Keratinocyte (primary cell): ENCODE data around the gene UTS2B. TPM values are rescaled to one million over a fixed set of nuclear protein-coding genes. Genes with fewer than 3 reads are reported as not detected.

Experiments
- DNase-seq: peaks from one replicate; pipeline ENCODE4 v3.0.0-alpha.2; 2011; ENCODE audit warnings: low read depth, missing footprints, low spot score
- FAIRE-seq: peaks from 2 replicates; lab custom pipeline; 2011; peaks lifted over from hg19 to GRCh38; lab: Jason Lieb, UNC
- H2AFZ ChIP-seq: 2 replicates; pipeline ENCODE4 v1.6.0; 2012; ENCODE audit warnings: low read length, control low read depth, inconsistent platforms; ENCODE audit not compliant: control insufficient read depth
- H3K27ac ChIP-seq: 2 replicates; pipeline ENCODE4 v1.5.1; 2011; ENCODE audit warnings: low read length; ENCODE audit not compliant: control insufficient read depth, insufficient read depth
- H3K27me3 ChIP-seq: 3 replicates; pipeline ENCODE4 v1.6.0; 2011; ENCODE audit warnings: low read length; ENCODE audit not compliant: control insufficient read depth, insufficient read depth; ENCODE audit errors: extremely low read depth
- H3K36me3 ChIP-seq, 2 experiments: 2 replicates in 1 of 2; 3 replicates in 1 of 2; pipeline ENCODE4 v1.5.1; 2011; ENCODE audit warnings: low read length in 2 of 2, mild to moderate bottlenecking in 1 of 2; ENCODE audit not compliant: control insufficient read depth in 2 of 2, insufficient read depth in 2 of 2; ENCODE audit errors: extremely low read depth in 1 of 2
- H3K4me1 ChIP-seq: 3 replicates; pipeline ENCODE4 v1.5.1; 2011; ENCODE audit warnings: low read length; ENCODE audit not compliant: control insufficient read depth, insufficient read depth; ENCODE audit errors: extremely low read depth
- H3K4me2 ChIP-seq: 3 replicates; pipeline ENCODE4 v1.6.0; 2011; ENCODE audit warnings: low read depth, low read length; ENCODE audit not compliant: control insufficient read depth, insufficient read depth; ENCODE audit errors: extremely low read depth
- H3K4me3 ChIP-seq, 3 experiments: fragments of 200-600 bp in 1 of 3; sonication (generic) in 1 of 3; 2 replicates in 2 of 3; 3 replicates in 1 of 3; pipeline ENCODE4 v1.5.1; 2011 to 2016; ENCODE audit warnings: low read length in 3 of 3, mild to moderate bottlenecking in 3 of 3, control low read depth in 2 of 3, inconsistent platforms in 1 of 3, low read depth in 1 of 3, mixed read lengths in 1 of 3, mixed run types in 1 of 3, moderate library complexity in 1 of 3; ENCODE audit not compliant: control insufficient read depth in 2 of 3, insufficient read depth in 2 of 3; ENCODE audit errors: extremely low read depth in 1 of 3
- H3K79me2 ChIP-seq: 2 replicates; pipeline ENCODE4 v1.6.0; 2012; ENCODE audit warnings: low read length; ENCODE audit not compliant: control insufficient read depth, insufficient read depth
- H3K9ac ChIP-seq: 3 replicates; pipeline ENCODE4 v1.6.0; 2011; ENCODE audit warnings: low read length; ENCODE audit not compliant: control insufficient read depth, insufficient read depth; ENCODE audit errors: extremely low read depth
- H3K9me1 ChIP-seq: 3 replicates; pipeline ENCODE4 v1.6.0; 2011; ENCODE audit warnings: low read length; ENCODE audit not compliant: control insufficient read depth, insufficient read depth; ENCODE audit errors: extremely low read depth
- H3K9me3 ChIP-seq: 2 replicates; pipeline ENCODE4 v1.5.1; 2012; ENCODE audit warnings: low read depth, low read length; ENCODE audit not compliant: control insufficient read depth
- H4K20me1 ChIP-seq: 3 replicates; pipeline ENCODE4 v1.6.0; 2011; ENCODE audit warnings: low read length; ENCODE audit not compliant: control insufficient read depth, insufficient read depth; ENCODE audit errors: extremely low read depth
- CTCF ChIP-seq, 3 experiments: IDR thresholded peaks in 1 of 3; conservative IDR thresholded peaks in 1 of 3; optimal IDR thresholded peaks in 1 of 3; 2 replicates in 2 of 3; 3 replicates in 1 of 3; pipeline versions ENCODE3 to v1.5.1; 2011; ENCODE audit warnings: low read length in 3 of 3, mild to moderate bottlenecking in 3 of 3, moderate library complexity in 2 of 3, control low read depth in 1 of 3, inconsistent platforms in 1 of 3; ENCODE audit not compliant: insufficient read depth in 2 of 3; ENCODE audit errors: extremely low read depth in 1 of 3
- EZH2 ChIP-seq: IDR thresholded peaks from one replicate; pipeline ENCODE4 v1.6.1; 2012; ENCODE audit warnings: inconsistent platforms, mild to moderate bottlenecking, low read length, moderate library complexity
- dilution Hi-C: fragments of 300-500 bp; cut with MboI; formaldehyde crosslinking; loops from one replicate; pipeline ENCODE4 v1.7.0; 2020; ENCODE audit warnings: low sequenced_read_pairs; ENCODE audit not compliant: extremely low pct_ligation_motif_present
- polyA plus RNA-seq, 5 experiments: library from polyadenylated mRNA; depleted of rRNA in 3 of 5; stranded (reverse) in 3 of 5; stranded (forward) in 1 of 5; unstranded in 1 of 5; fragments of >200 nt; gene quantifications; 1 replicate in 1 of 5; 2 replicates in 3 of 5; 3 replicates in 1 of 5; pipeline versions ENCODE4 v1.2.1 to v1.2.3, GENCODE V29; 2011 to 2012; ENCODE audit warnings: missing spikeins in 2 of 5, low read depth in 1 of 5, low replicate concordance in 1 of 5

Gene UTS2B
- polyA plus RNA-seq, 1 donor (not counting 4 experiments of a cell fraction or from before 2014, with no cell fraction given) = not detected

- TF ChIP-seq CTCF (optimal IDR thresholded peaks at IDR 0.05 in 1 of 3, IDR thresholded peaks at IDR 0.05 in 1 of 3, conservative IDR thresholded peaks at IDR 0.05 in 1 of 3; ENCODE audit: extremely low read depth in 1 of 3, insufficient read depth in 2 of 3, low read length in 3 of 3) = no peak
- TF ChIP-seq EZH2 = no peak
- no peaks in the 10 kb centered on the region for H3K36me3 ChIP-seq
- H3K27me3 ChIP-seq = no peaks in the 10 kb centered on the region
- no peaks in the 10 kb centered on the region for H3K9me3 ChIP-seq
- dilution Hi-C loops = no loop called here
- no peaks in the 10 kb centered on the region for H3K9me1 ChIP-seq
- no peaks in the 10 kb centered on the region for H4K20me1 ChIP-seq
- no peaks in the 10 kb centered on the region for H3K4me1 ChIP-seq
- H3K4me2 ChIP-seq = no peak overlapping the region
- H2AFZ ChIP-seq = no peak overlapping the region
- no peaks in the 10 kb centered on the region for H3K79me2 ChIP-seq
- FAIRE-seq (no peak), DNase-seq (no peak)
- no peak overlapping the region for H3K27ac ChIP-seq
- no peak overlapping the region for H3K4me3 ChIP-seq
- no peak overlapping the region for H3K9ac ChIP-seq
These were observed 66.5 kb downstream of the UTS2B start for GRCh38 chr3:191263850-191264249.

- TF ChIP-seq CTCF (optimal IDR thresholded peaks at IDR 0.05 in 1 of 3, IDR thresholded peaks at IDR 0.05 in 1 of 3, conservative IDR thresholded peaks at IDR 0.05 in 1 of 3; ENCODE audit: extremely low read depth in 1 of 3, insufficient read depth in 2 of 3, low read length in 3 of 3) = no peak
- TF ChIP-seq EZH2 = no peak
- Histone ChIP-seq H3K4me3 (no peak overlapping the region), H4K20me1 (no peaks in the 10 kb centered on the region), H3K27ac (no peak overlapping the region), H3K9me1 (no peaks in the 10 kb centered on the region), H2AFZ (no peak overlapping the region), H3K36me3 (no peaks in the 10 kb centered on the region), H3K4me1 (no peaks in the 10 kb centered on the region), H3K4me2 (no peak overlapping the region), H3K9ac (no peak overlapping the region), H3K79me2 (no peaks in the 10 kb centered on the region), H3K9me3 (no peaks in the 10 kb centered on the region), H3K27me3 (no peaks in the 10 kb centered on the region)
- dilution Hi-C loops = no loop called here
- FAIRE-seq (no peak), DNase-seq (no peak)
These were observed 67.0 kb downstream of the UTS2B start for GRCh38 chr3:191263365-191263764.
